ENCODE data around the gene TAS2R38. TPM values are rescaled to one million over a fixed set of nuclear protein-coding genes. Genes with fewer than 3 reads are reported as not detected.

The TAS2R38 gene
- total RNA-seq, 1 experiment from 2014 or later = not detected

- H3K36me3 Mint-ChIP-seq = no peaks in the 10 kb centered on the region
- TF ChIP-seq ZNF263 (CRISPR knock-in tag; IDR thresholded peaks at IDR 0.05; ENCODE audit: low read depth) (no peak), AFF4 (CRISPR knock-in tag; IDR thresholded peaks at IDR 0.05; ENCODE audit: borderline replicate concordance) (no peak), CBFB (CRISPR knock-in tag; IDR thresholded peaks at IDR 0.05; ENCODE audit: low read depth) (0 out of 2 replicates have a peak, but pooled peaks have one; percentile 5), ZNF416 (CRISPR knock-in tag; IDR thresholded peaks at IDR 0.05) (no peak), ZNF317 (CRISPR knock-in tag; IDR thresholded peaks at IDR 0.05; ENCODE audit: borderline replicate concordance, low read depth) (no peak), FOXK1 (CRISPR knock-in tag; IDR thresholded peaks at IDR 0.05) (no peak), MAX (CRISPR knock-in tag; IDR thresholded peaks at IDR 0.05) (no peak)
- ChIA-PET POLR2A (interaction anchor here (0.7 to 1.3 kb wide), 2 partner anchors 9 to 133 kb away, joined by 3 to 5 read pairs; no protein-coding TSS in a partner anchor), CTCF (interaction anchor here (0.6 to 4.2 kb wide), 50 partner anchors 9 to 539 kb away, joined by 3 to 54 read pairs (median 6); partner anchors contain the start of genes MGAM and MGAM2)
- no peaks in the 10 kb centered on the region for H3K27me3 Mint-ChIP-seq (ENCODE audit: low read depth)
- peaks cover 11% of the 10 kb centered on the region; the same call in 1 of the 2 replicates for H3K4me1 Mint-ChIP-seq
- no peak overlapping the region for H3K27ac Mint-ChIP-seq
- H3K4me3 Mint-ChIP-seq = peak overlapping the region; percentile 64
- H3K9me3 Mint-ChIP-seq = no peaks in the 10 kb centered on the region
- peak; percentile 6 for ATAC-seq
- DNase-seq (ENCODE audit: low spot score) = no peak
Observed at GRCh38 chr7:141976524-141977245, 3.1 kb upstream of the TAS2R38 start.

- Mint-ChIP-seq H3K9me3 (no peaks in the 10 kb centered on the region), H3K4me3 (peak overlapping the region; percentile 64), H3K36me3 (no peaks in the 10 kb centered on the region), H3K27me3 (ENCODE audit: low read depth) (no peaks in the 10 kb centered on the region), H3K27ac (peak overlapping the region; percentile 24), H3K4me1 (peaks cover 11% of the 10 kb centered on the region; the same call in 1 of the 2 replicates)
- ChIA-PET POLR2A (interaction anchor here (1.3 kb wide), 1 partner anchor 10 kb away, joined by 3 read pairs; no protein-coding TSS in a partner anchor), CTCF (interaction anchor here (0.5 to 4.2 kb wide), 54 partner anchors 9 to 540 kb away, joined by 3 to 54 read pairs (median 5); partner anchors contain the start of genes MGAM and MGAM2)
- peak; percentile 95 for DNase-seq (ENCODE audit: low spot score)
- peak; percentile 97 for ATAC-seq
- TF ChIP-seq SP1 (CRISPR knock-in tag; conservative IDR thresholded peaks at IDR 0.05) = peak; percentile 48; the same call in 1 of the 2 replicates
- TF ChIP-seq HMGXB4 (CRISPR knock-in tag; IDR thresholded peaks at IDR 0.05) = 0 out of 2 replicates have a peak, but pooled peaks have one; percentile 35
- TF ChIP-seq CBFB (CRISPR knock-in tag; IDR thresholded peaks at IDR 0.05; ENCODE audit: low read depth) = 0 out of 2 replicates have a peak, but pooled peaks have one; percentile 53
- TF ChIP-seq STAT6 (CRISPR knock-in tag; conservative IDR thresholded peaks at IDR 0.05; ENCODE audit: low read depth) = no peak
- TF ChIP-seq PRDM15 (CRISPR knock-in tag; IDR thresholded peaks at IDR 0.05) = peak; percentile 73
- TF ChIP-seq USF1 (CRISPR knock-in tag; IDR thresholded peaks at IDR 0.05) = peak; percentile 27; the same call in 1 of the 2 replicates
- peak; percentile 63 for TF ChIP-seq ZNF263 (CRISPR knock-in tag; IDR thresholded peaks at IDR 0.05; ENCODE audit: low read depth)
- TF ChIP-seq ETV6 (CRISPR knock-in tag; IDR thresholded peaks at IDR 0.05) = peak; percentile 44; the same call in 1 of the 2 replicates
- TF ChIP-seq SOX15 (CRISPR knock-in tag; IDR thresholded peaks at IDR 0.05) = no peak
- no peak for TF ChIP-seq ZNF425 (CRISPR knock-in tag; conservative IDR thresholded peaks at IDR 0.05)
Observed at GRCh38 chr7:141975806-141976523, 2.4 kb upstream of the TAS2R38 start.

Data from WTC11 (cell line).